BJ (cell line): ENCODE measurements around the gene PAPSS1. TPM values are rescaled to one million over a fixed set of nuclear protein-coding genes. Genes with fewer than 3 reads are reported as not detected.

ENCODE experiments used
- CTCF ChIA-PET: fragments of 350-600 bp; formaldehyde crosslinking; extraction: SDS; loops from one replicate; lab custom pipeline; 2021; ENCODE audit warnings: antibody characterized with exemption, inconsistent platforms; lab: Yijun Ruan, JAX
- POLR2A ChIA-PET: fragments of 300-600 bp; sonication (Branson Sonifier 250); formaldehyde crosslinking; extraction: SDS; loops from one replicate; lab custom pipeline; 2021; ENCODE audit warnings: antibody characterized with exemption; lab: Charles Lee
- DNase-seq: peaks from one replicate; pipeline ENCODE4 v3.0.0-alpha.2; 2011; ENCODE audit warnings: low read depth
- H3K27me3 ChIP-seq: 2 replicates; pipeline ENCODE4 v1.6.0; 2011; ENCODE audit warnings: low read length; ENCODE audit not compliant: control insufficient read depth, insufficient read depth
- H3K36me3 ChIP-seq: 2 replicates; pipeline ENCODE4 v1.5.1; 2011; ENCODE audit warnings: low read length; ENCODE audit not compliant: control insufficient read depth, insufficient read depth
- H3K4me3 ChIP-seq: 2 replicates; pipeline ENCODE4 v1.5.1; 2011; ENCODE audit warnings: low read depth, mild to moderate bottlenecking, control low read depth, low read length
- CTCF ChIP-seq: IDR thresholded peaks from 2 replicates; pipeline ENCODE4 v1.5.1; 2011; ENCODE audit warnings: low read depth, mild to moderate bottlenecking, control low read depth, inconsistent platforms, low read length, moderate library complexity; ENCODE audit not compliant: insufficient read depth
- polyA plus RNA-seq: library from polyadenylated mRNA; depleted of rRNA; stranded (reverse); fragments of >200 nt; gene quantifications from 2 replicates; pipeline ENCODE4 v1.2.3, GENCODE V29; 2011

The PAPSS1 gene
- polyA plus RNA-seq, 1 experiment: 44.2 TPM

GRCh38 chr4:107589269-107589668 lies 130.8 kb downstream of the PAPSS1 start:
- Histone ChIP-seq H3K4me3 (no peak overlapping the region), H3K36me3 (no peaks in the 10 kb centered on the region), H3K27me3 (no peaks in the 10 kb centered on the region)
- ChIA-PET POLR2A (no interaction called here), CTCF (no interaction called here)
- DNase-seq: no peak
- TF ChIP-seq CTCF: no peak

DNA sequence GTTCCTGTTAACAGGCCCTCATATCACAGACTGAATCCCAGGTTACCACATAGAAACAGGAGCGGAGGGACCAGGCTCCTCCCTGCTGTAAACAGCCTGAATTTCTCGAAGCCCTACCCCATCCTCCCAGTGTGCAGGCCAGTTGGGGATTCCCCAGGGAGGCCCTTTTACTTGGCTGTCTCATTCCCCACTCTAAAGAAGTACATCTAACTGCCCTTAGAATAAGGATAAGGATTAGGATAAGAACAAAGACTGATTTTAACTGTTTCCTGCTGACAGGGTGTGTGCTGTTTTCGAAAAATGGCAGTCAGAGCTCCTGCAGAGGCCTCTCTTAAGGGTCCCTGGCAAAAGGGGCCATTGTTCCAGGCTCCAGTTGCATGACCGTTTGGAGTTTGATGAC lies 133.7 kb downstream of the PAPSS1 start:
- H3K36me3 ChIP-seq: no peaks in the 10 kb centered on the region
- TF ChIP-seq CTCF: no peak
- no peak overlapping the region for H3K4me3 ChIP-seq
- H3K27me3 ChIP-seq: no peaks in the 10 kb centered on the region
- DNase-seq: no peak
- POLR2A ChIA-PET: no interaction called here
- CTCF ChIA-PET: interaction anchor here (0.8 kb wide), 1 partner anchor 32 kb away, joined by 3 read pairs; no protein-coding TSS in a partner anchor

GRCh38 chr4:107579099-107579498 lies 140.9 kb downstream of the PAPSS1 start:
- CTCF ChIA-PET: interaction anchor here (0.9 kb wide), 1 partner anchor 9 kb away, joined by 3 read pairs; no protein-coding TSS in a partner anchor
- POLR2A ChIA-PET: no interaction called here
- TF ChIP-seq CTCF: 0 out of 2 replicates have a peak, but pooled peaks have one; percentile 2
- H3K4me3 ChIP-seq: no peak overlapping the region
- no peaks in the 10 kb centered on the region for H3K27me3 ChIP-seq
- no peaks in the 10 kb centered on the region for H3K36me3 ChIP-seq
- no peak for DNase-seq

GRCh38 chr4:107578321-107578720 lies 141.7 kb downstream of the PAPSS1 start:
- no peaks in the 10 kb centered on the region for H3K27me3 ChIP-seq
- CTCF ChIA-PET: no interaction called here
- no peak overlapping the region for H3K4me3 ChIP-seq
- DNase-seq: no peak
- no peaks in the 10 kb centered on the region for H3K36me3 ChIP-seq
- TF ChIP-seq CTCF: no peak
- POLR2A ChIA-PET: no interaction called here

GRCh38 chr4:107577743-107578142 lies 142.3 kb downstream of the PAPSS1 start:
- POLR2A ChIA-PET: no interaction called here

More at GRCh38 chr4:107577743-107578142, 142.3 kb downstream of the PAPSS1 start:
- no peak for TF ChIP-seq CTCF
- H3K27me3 ChIP-seq: no peaks in the 10 kb centered on the region
- CTCF ChIA-PET: no interaction called here
- no peaks in the 10 kb centered on the region for H3K36me3 ChIP-seq
- no peak for DNase-seq
- no peak overlapping the region for H3K4me3 ChIP-seq
